D721Med (cell line): ENCODE results near the gene TRMO.
A peak's percentile ranks its signal among the peaks of the same experiment; 100 is the strongest.

Source experiments
- DNase-seq: peaks from one replicate; pipeline ENCODE4 v3.0.0; 2011; ENCODE audit warnings: low spot score; ENCODE audit not compliant: insufficient read length
- FAIRE-seq: peaks from 2 replicates; lab custom pipeline; 2011; peaks lifted over from hg19 to GRCh38; lab: Jason Lieb, UNC
- CTCF ChIP-seq: IDR thresholded peaks from 2 replicates; pipeline ENCODE4 v1.5.1; 2012; ENCODE audit warnings: mild to moderate bottlenecking, control low read depth; ENCODE audit not compliant: insufficient read depth; ENCODE audit errors: missing control alignments

Gene TRMO

GRCh38 chr9:97924386-97924785, 2.1 kb upstream of the TRMO start:
- DNase-seq (no peak), FAIRE-seq (no peak)
- TF ChIP-seq CTCF = no peak

DNA sequence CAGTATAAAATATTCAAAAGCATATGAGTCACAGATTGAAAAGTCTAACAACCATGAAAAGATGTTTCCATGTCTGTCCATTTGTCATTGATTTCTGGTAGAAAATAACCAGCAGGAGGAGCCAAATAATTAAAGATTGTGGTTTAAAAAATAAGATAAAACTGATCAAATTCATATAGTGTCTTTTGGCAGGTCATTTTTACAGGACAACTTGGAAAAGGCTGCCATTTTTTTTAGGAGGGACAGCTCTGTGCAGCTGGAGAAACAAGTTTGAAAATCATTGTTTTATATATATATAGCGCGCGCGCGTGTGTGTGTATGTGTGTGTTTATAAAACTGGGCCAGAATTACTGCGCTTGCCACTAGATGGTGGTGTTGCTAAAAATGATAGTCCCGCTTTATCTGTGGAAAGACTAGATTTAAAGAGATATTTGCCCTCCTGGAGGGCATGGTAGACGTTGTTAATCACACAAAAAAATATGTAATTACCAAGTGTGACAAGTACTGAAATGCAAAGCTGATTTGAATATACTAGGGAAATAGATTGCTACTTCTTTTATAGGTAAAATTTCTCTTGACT, 1.3 kb upstream of the TRMO start:
- FAIRE-seq (no peak), DNase-seq (no peak)

DNA sequence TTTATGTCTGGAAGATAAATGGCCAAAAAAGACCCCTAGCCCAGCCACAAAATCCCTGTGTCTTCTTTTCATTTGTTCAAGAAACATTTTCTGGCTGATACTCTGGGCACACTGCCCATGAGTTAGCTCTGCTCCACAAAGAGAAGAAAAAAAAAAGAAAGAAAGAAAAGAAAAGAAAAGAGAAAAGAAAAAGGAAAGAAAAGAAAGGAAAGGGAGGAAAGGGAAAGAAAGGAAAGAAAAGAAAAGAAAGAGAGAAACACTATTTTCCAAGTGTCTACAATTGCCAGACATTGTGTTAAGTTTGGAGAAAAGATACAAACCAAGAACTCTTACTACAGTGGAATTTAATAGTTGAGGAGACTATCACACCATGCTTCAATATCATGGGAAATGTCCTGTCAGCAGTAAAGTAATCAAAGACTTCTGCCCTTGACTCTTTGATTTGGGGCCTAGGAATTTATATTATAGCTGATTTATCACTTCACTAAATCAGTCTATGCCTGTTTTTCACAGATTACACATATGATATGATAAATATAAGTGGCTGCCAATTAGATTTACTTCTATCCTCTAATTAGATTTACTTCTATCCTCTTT, 3.0 kb downstream of the TRMO start:
- DNase-seq (no peak), FAIRE-seq (peak; percentile 35)
- no peak for TF ChIP-seq CTCF

More for the DNA sequence above, 1.3 kb upstream of the TRMO start:
- peak; percentile 73 for TF ChIP-seq CTCF

- no peak for TF ChIP-seq CTCF
- no peak for FAIRE-seq
- no peak for DNase-seq
Observed at GRCh38 chr9:97918611-97919010, 3.7 kb downstream of the TRMO start.

- DNase-seq = no peak
- no peak for FAIRE-seq
- TF ChIP-seq CTCF = no peak
Observed at GRCh38 chr9:97911970-97912369, 10.3 kb downstream of the TRMO start.

GRCh38 chr9:97911528-97911927, 10.8 kb downstream of the TRMO start:
- FAIRE-seq (no peak), DNase-seq (no peak)
- no peak for TF ChIP-seq CTCF

GRCh38 chr9:97910357-97910756, 11.9 kb downstream of the TRMO start:
- FAIRE-seq (no peak), DNase-seq (no peak)
- TF ChIP-seq CTCF = no peak
